Transverse colon (tissue), 4 donors: ENCODE measurements around the gene GCNT2. TPM values are rescaled to one million over a fixed set of nuclear protein-coding genes. Genes with fewer than 3 reads are reported as not detected.
A peak's percentile ranks its signal among the peaks of the same experiment; 100 is the strongest.

Experiments used
- DNase-seq: peaks from one replicate; pipeline ENCODE4 v3.0.0-alpha.2; 2019
- H3K27ac ChIP-seq, 4 donors: fragments of 200-600 bp; sonication (generic); 2 replicates each; pipeline ENCODE4 v1.5.1; 2016 to 2018; ENCODE audit warnings: inconsistent platforms in 4 of 4
- H3K27me3 ChIP-seq: fragments of 200-600 bp; sonication (generic); 2 replicates; pipeline ENCODE4 v1.5.1; 2017; ENCODE audit warnings: inconsistent platforms
- H3K36me3 ChIP-seq, 4 donors: fragments of 200-600 bp; sonication (generic); 2 replicates each; pipeline ENCODE4 v1.5.1; 2017 to 2019; ENCODE audit warnings: inconsistent platforms in 4 of 4
- H3K4me1 ChIP-seq, 4 donors: fragments of 200-600 bp; sonication (generic); 2 replicates each; pipeline ENCODE4 v1.5.1; 2017 to 2020; ENCODE audit warnings: inconsistent platforms in 4 of 4
- H3K4me3 ChIP-seq, 4 donors: fragments of 200-600 bp; sonication (generic); 1 replicate in 1 of 4; 2 replicates in 3 of 4; pipeline versions ENCODE4 v1.5.1 to v1.6.1; 2017 to 2019; ENCODE audit warnings: inconsistent platforms in 4 of 4
- H3K9me3 ChIP-seq, 2 donors: fragments of 200-600 bp; sonication (generic); 2 replicates each; pipeline ENCODE4 v1.5.1; 2017 to 2019; ENCODE audit warnings: inconsistent platforms in 2 of 2
- EP300 ChIP-seq: sonication (generic); formaldehyde crosslinking; IDR thresholded peaks from one replicate; pipeline ENCODE4 v1.6.1; 2017; ENCODE audit warnings: antibody characterized with exemption, low read depth
- POLR2A ChIP-seq: fragments of 450-650 bp; IDR thresholded peaks from one replicate; pipeline ENCODE4 v1.6.1; 2016; ENCODE audit warnings: antibody characterized with exemption, mild to moderate bottlenecking, moderate library complexity
- POLR2AphosphoS5 ChIP-seq, 3 donors: sonication (generic); formaldehyde crosslinking; IDR thresholded peaks; one replicate each; pipeline ENCODE4 v1.6.1; 2016; ENCODE audit warnings: antibody characterized with exemption in 3 of 3
- WGBS, 2 donors: methylation state at CpG; one replicate each; pipeline ENCODE4 v1.1.5; 2018; ENCODE audit warnings: low coverage in 1 of 2; 5-methylcytosine and 5-hydroxymethylcytosine counted together
- in situ Hi-C, 4 donors: fragments of 200-750 bp; cut with MboI; loops; one replicate each; pipeline versions ENCODE4 v1.15.0 to v1.15.1; 2017; ENCODE audit warnings: low sequenced_read_pairs in 3 of 4, low pct_ligation_motif_present in 1 of 4, low pct_unique_long_range_greater_than_20kb in 1 of 4
- intact Hi-C: fragments of 100-400 bp; cut with DNase I; formaldehyde crosslinking; loops from one replicate; pipeline ENCODE4 v1.15.1; 2023; ENCODE audit warnings: low total_unique reads
- total RNA-seq, 4 donors: library from RNA; depleted of rRNA; stranded (reverse); fragments of >200 nt; gene quantifications; one replicate each; pipeline ENCODE4 v1.1.0, GENCODE V29; 2016
- TF ChIP-seq, protein P1 (sequence below), 5 experiments: fragments of 200-600 bp in 3 of 5; fragments of 450-650 bp in 2 of 5; sonication (generic) in 3 of 5; IDR thresholded peaks; 1 replicate in 2 of 5; 2 replicates in 3 of 5; pipeline ENCODE4 v1.5.1; 2016 to 2017; ENCODE audit warnings: antibody characterized with exemption in 5 of 5, inconsistent platforms in 3 of 5, mild to moderate bottlenecking in 2 of 5, moderate library complexity in 1 of 5

Gene GCNT2
- total RNA-seq, 4 donors from 2014 or later: 18.7 to 53.4 (median 31.3) TPM

GRCh38 chr6:10541591-10541990 lies 20.4 kb downstream of the GCNT2 start:
- peaks cover 4 to 34% (median 17%) of the 10 kb centered on the region in 4 donors for H3K4me1 ChIP-seq
- in situ Hi-C loops (no loop called here), intact Hi-C loops (no loop called here)
- TF ChIP-seq EP300 (no peak), POLR2AphosphoS5 (IDR thresholded peaks at IDR 0.05) (no peak), POLR2A (no peak)
- TF ChIP-seq, protein P1, sequence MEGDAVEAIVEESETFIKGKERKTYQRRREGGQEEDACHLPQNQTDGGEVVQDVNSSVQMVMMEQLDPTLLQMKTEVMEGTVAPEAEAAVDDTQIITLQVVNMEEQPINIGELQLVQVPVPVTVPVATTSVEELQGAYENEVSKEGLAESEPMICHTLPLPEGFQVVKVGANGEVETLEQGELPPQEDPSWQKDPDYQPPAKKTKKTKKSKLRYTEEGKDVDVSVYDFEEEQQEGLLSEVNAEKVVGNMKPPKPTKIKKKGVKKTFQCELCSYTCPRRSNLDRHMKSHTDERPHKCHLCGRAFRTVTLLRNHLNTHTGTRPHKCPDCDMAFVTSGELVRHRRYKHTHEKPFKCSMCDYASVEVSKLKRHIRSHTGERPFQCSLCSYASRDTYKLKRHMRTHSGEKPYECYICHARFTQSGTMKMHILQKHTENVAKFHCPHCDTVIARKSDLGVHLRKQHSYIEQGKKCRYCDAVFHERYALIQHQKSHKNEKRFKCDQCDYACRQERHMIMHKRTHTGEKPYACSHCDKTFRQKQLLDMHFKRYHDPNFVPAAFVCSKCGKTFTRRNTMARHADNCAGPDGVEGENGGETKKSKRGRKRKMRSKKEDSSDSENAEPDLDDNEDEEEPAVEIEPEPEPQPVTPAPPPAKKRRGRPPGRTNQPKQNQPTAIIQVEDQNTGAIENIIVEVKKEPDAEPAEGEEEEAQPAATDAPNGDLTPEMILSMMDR (IDR thresholded peaks at IDR 0.05): no peak
- no peaks in the 10 kb centered on the region for H3K9me3 ChIP-seq
- no peak overlapping the region for H3K4me3 ChIP-seq
- H3K27me3 ChIP-seq: no peaks in the 10 kb centered on the region
- no peak for DNase-seq
- no peaks in the 10 kb centered on the region for H3K36me3 ChIP-seq
- H3K27ac ChIP-seq: peak overlapping the region; percentile 60 to 69 (median 66)
- 25 to 54% methylated on average over 1 of the region's 1 CpG for WGBS, 2 donors

DNA sequence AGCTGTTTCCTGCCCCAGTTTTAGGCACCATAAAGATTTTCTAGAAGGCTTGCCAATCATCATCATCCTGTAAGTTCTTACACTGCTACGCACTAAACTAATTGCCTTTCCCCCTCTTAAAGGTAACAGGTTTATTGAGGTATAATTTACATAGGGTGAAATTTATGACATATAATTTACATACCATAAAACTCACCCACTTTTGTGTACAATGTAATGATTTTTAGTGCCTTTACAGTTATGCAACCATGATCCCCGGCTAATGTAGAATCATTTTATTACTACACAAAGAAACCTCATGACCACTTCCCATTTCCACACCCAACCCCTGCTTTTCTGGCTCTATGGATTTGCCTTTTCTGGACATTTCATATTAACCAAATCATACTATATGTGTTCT lies 21.1 kb downstream of the GCNT2 start:
- TF ChIP-seq POLR2AphosphoS5 (IDR thresholded peaks at IDR 0.05) (no peak), EP300 (no peak), POLR2A (no peak)
- TF ChIP-seq, protein P1 (IDR thresholded peaks at IDR 0.05): no peak
- Histone ChIP-seq H3K4me3 (no peak overlapping the region), H3K9me3 (no peaks in the 10 kb centered on the region), H3K36me3 (no peaks in the 10 kb centered on the region), H3K27ac (peak overlapping the region; percentile 60 to 69 (median 66)), H3K4me1 (peaks cover 4 to 41% (median 18%) of the 10 kb centered on the region in 4 donors), H3K27me3 (no peaks in the 10 kb centered on the region)
- intact Hi-C loops (no loop called here), in situ Hi-C loops (no loop called here)
- DNase-seq: no peak
- 43 to 46% methylated on average over 2 of the region's 2 CpGs for WGBS, 2 donors

- in situ Hi-C loops: no loop called here
- peaks cover 4 to 52% (median 22%) of the 10 kb centered on the region in 4 donors for H3K4me1 ChIP-seq
- H3K4me3 ChIP-seq: no peak overlapping the region
- H3K36me3 ChIP-seq: no peaks in the 10 kb centered on the region
- H3K27ac ChIP-seq: peak overlapping the region in 1 of 4 donors; percentile 62
- no peaks in the 10 kb centered on the region for H3K9me3 ChIP-seq
- no peaks in the 10 kb centered on the region for H3K27me3 ChIP-seq
- intact Hi-C loops: no loop called here
- no peak for DNase-seq
- TF ChIP-seq POLR2A: no peak
- TF ChIP-seq, protein P1 (IDR thresholded peaks at IDR 0.05): no peak
- no peak for TF ChIP-seq POLR2AphosphoS5 (IDR thresholded peaks at IDR 0.05)
- no peak for TF ChIP-seq EP300
- WGBS, 2 donors: 80 to 82% methylated on average over 2 of the region's 2 CpGs
Measured at GRCh38 chr6:10543488-10543887, 22.3 kb downstream of the GCNT2 start.

DNA sequence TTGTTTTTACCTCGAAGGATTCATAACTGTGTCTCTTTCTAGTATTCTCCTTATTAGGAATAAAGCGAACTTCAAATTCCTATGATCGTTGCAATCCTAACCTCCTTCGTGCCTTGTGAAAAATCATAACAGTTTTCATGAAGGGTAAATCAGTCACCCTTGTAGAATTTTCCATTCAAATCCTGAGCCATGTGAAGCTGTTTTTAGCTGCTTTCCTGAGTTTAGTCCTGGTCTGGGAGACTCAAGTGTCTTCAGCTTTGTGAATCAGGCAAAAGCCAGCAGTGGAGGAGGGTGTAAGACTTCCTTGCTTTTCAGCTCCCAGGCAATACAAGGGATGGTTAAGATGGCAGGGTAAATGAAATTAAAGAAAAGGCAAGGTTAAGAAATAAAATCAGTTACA lies 24.3 kb downstream of the GCNT2 start:
- DNase-seq: no peak
- H3K27ac ChIP-seq: peak overlapping the region; percentile 51 to 66 (median 55)
- H3K9me3 ChIP-seq: no peaks in the 10 kb centered on the region
- H3K4me1 ChIP-seq: peaks cover 4 to 50% (median 22%) of the 10 kb centered on the region in 4 donors
- WGBS, 2 donors: 49 to 51% methylated on average over 4 of the region's 4 CpGs
- intact Hi-C loops: no loop called here
- TF ChIP-seq, protein P1 (IDR thresholded peaks at IDR 0.05): no peak
- TF ChIP-seq POLR2A: no peak
- TF ChIP-seq POLR2AphosphoS5 (IDR thresholded peaks at IDR 0.05): no peak
- no peak for TF ChIP-seq EP300
- no peaks in the 10 kb centered on the region for H3K27me3 ChIP-seq
- in situ Hi-C loops: no loop called here
- H3K4me3 ChIP-seq: no peak overlapping the region
- no peaks in the 10 kb centered on the region for H3K36me3 ChIP-seq
